IMR-90 (cell line): Measurements from ENCODE around the gene BMP4. TPM values are rescaled to one million over a fixed set of nuclear protein-coding genes. Genes with fewer than 3 reads are reported as not detected.
"Not testable (repeated sequence)": the region's sequence is repeated elsewhere in the genome, so short reads cannot be mapped to it uniquely, and the experiment has no call there.

Experiments
- ATAC-seq: fragments of 200-7000 bp; cut with Tn5 transposase; 2 replicates; pipeline ENCODE4 v1.9.1; 2020; ENCODE audit warnings: low read depth, mild to moderate bottlenecking, moderate library complexity
- BruUV-seq: library from RNA; stranded (reverse); fragments of 400-500 nt; replicated peaks from 2 replicates; lab custom pipeline; 2021; lab: Mats Ljungman, UMichigan
- CTCF ChIA-PET: fragments of 300-600 bp; formaldehyde crosslinking; extraction: SDS; loops from one replicate; lab custom pipeline; 2021; ENCODE audit warnings: antibody characterized with exemption; lab: Yijun Ruan, JAX
- POLR2A ChIA-PET: fragments of 300-600 bp; sonication (Branson Sonifier 250); formaldehyde crosslinking; loops from one replicate; lab custom pipeline; 2022; ENCODE audit warnings: antibody characterized with exemption; ENCODE audit not compliant: unreplicated experiment; lab: Charles Lee
- DNase-seq: peaks from one replicate; pipeline ENCODE4 v3.0.0; 2013
- H2AFZ ChIP-seq: replicated peaks from 2 replicates; pipeline ENCODE3; 2013; ENCODE audit warnings: low read length, mild to moderate bottlenecking; ENCODE audit not compliant: poor library complexity
- H2AK5ac ChIP-seq: 2 replicates; pipeline ENCODE4 v1.6.1; 2013; ENCODE audit warnings: low read depth, low read length, inconsistent platforms
- H2AK9ac ChIP-seq: replicated peaks from 2 replicates; pipeline ENCODE3; 2013; ENCODE audit warnings: mild to moderate bottlenecking, low read depth, low read length, moderate library complexity; ENCODE audit not compliant: poor library complexity
- H2BK120ac ChIP-seq: 2 replicates; pipeline ENCODE4 v1.6.1; 2013; ENCODE audit warnings: low read depth, low read length, inconsistent platforms
- H2BK15ac ChIP-seq: 3 replicates; pipeline ENCODE4 v1.6.1; 2013; ENCODE audit warnings: low read depth, low read length, inconsistent platforms
- H2BK20ac ChIP-seq: 2 replicates; pipeline ENCODE4 v1.6.1; 2013; ENCODE audit warnings: low read depth, mild to moderate bottlenecking, inconsistent platforms, low read length, moderate library complexity
- H2BK5ac ChIP-seq: 2 replicates; pipeline ENCODE4 v1.6.1; 2013; ENCODE audit warnings: mild to moderate bottlenecking, low read depth, low read length, inconsistent platforms; ENCODE audit not compliant: poor library complexity, severe bottlenecking
- H3K14ac ChIP-seq: replicated peaks from 2 replicates; pipeline ENCODE4 v1.6.1; 2013; ENCODE audit warnings: low read depth, low read length, inconsistent platforms
- H3K18ac ChIP-seq: 2 replicates; pipeline ENCODE4 v1.6.1; 2013; ENCODE audit warnings: low read depth, low read length, control low read depth
- H3K23ac ChIP-seq: 2 replicates; pipeline ENCODE4 v1.6.1; 2013; ENCODE audit warnings: low read depth, low read length, inconsistent platforms
- H3K27ac ChIP-seq: 2 replicates; pipeline ENCODE4 v1.5.1; 2013; ENCODE audit warnings: mild to moderate bottlenecking, control low read depth, low read length; ENCODE audit not compliant: insufficient read depth
- H3K27me3 ChIP-seq: 2 replicates; pipeline ENCODE4 v1.6.1; 2013; ENCODE audit warnings: low read length; ENCODE audit not compliant: control insufficient read depth, insufficient read depth
- H3K36me3 ChIP-seq: 2 replicates; pipeline ENCODE4 v1.6.1; 2013; ENCODE audit warnings: low read length, mixed read lengths; ENCODE audit not compliant: control insufficient read depth, insufficient read depth
- H3K4ac ChIP-seq: 2 replicates; pipeline ENCODE4 v1.6.1; 2013; ENCODE audit warnings: low read depth, low read length, inconsistent platforms
- H3K4me1 ChIP-seq: 2 replicates; pipeline ENCODE4 v1.6.1; 2013; ENCODE audit warnings: low read length, mixed read lengths; ENCODE audit not compliant: control insufficient read depth, insufficient read depth
- H3K4me2 ChIP-seq: 2 replicates; pipeline ENCODE4 v1.6.1; 2013; ENCODE audit warnings: low read depth, mild to moderate bottlenecking, control low read depth, low read length, moderate library complexity
- H3K4me3 ChIP-seq: 2 replicates; pipeline ENCODE4 v1.5.1; 2013; ENCODE audit warnings: low read depth, mild to moderate bottlenecking, control low read depth, low read length, moderate library complexity; ENCODE audit not compliant: insufficient read depth
- H3K56ac ChIP-seq: 2 replicates; pipeline ENCODE4 v1.6.1; 2013; ENCODE audit warnings: low read length, inconsistent platforms; ENCODE audit not compliant: insufficient read depth; ENCODE audit errors: extremely low read depth
- H3K79me1 ChIP-seq, 2 experiments: 2 replicates each; pipeline ENCODE4 v1.6.1; 2013; ENCODE audit warnings: low read length in 2 of 2, inconsistent platforms in 1 of 2, low read depth in 1 of 2
- H3K9ac ChIP-seq: 2 replicates; pipeline ENCODE4 v1.6.1; 2013; ENCODE audit warnings: low read depth, low read length, control low read depth
- H3K9me1 ChIP-seq: 2 replicates; pipeline ENCODE4 v1.6.1; 2013; ENCODE audit warnings: low read length, inconsistent platforms; ENCODE audit not compliant: insufficient read depth
- H3K9me3 ChIP-seq: 2 replicates; pipeline ENCODE4 v1.6.1; 2013; ENCODE audit warnings: low read length; ENCODE audit not compliant: control insufficient read depth, insufficient read depth
- H4K20me1 ChIP-seq: 2 replicates; pipeline ENCODE4 v1.6.1; 2013; ENCODE audit warnings: low read length, inconsistent platforms; ENCODE audit not compliant: insufficient read depth
- H4K5ac ChIP-seq: 2 replicates; pipeline ENCODE4 v1.6.1; 2013; ENCODE audit warnings: mild to moderate bottlenecking, low read depth, low read length, control low read depth
- H4K8ac ChIP-seq, 2 experiments: 2 replicates each; pipeline ENCODE4 v1.6.1; 2013; ENCODE audit warnings: low read depth in 2 of 2, low read length in 2 of 2, control low read depth in 1 of 2, inconsistent platforms in 1 of 2
- H4K91ac ChIP-seq: 2 replicates; pipeline ENCODE4 v1.6.1; 2013; ENCODE audit warnings: low read depth, low read length, inconsistent platforms; ENCODE audit not compliant: insufficient read depth
- CHD1 ChIP-seq: IDR thresholded peaks from 2 replicates; pipeline ENCODE4 v1.6.1; 2012; ENCODE audit warnings: low read depth, low read length, improper control_type of control experiment
- SMC3 ChIP-seq: fragments of 150-350 bp; IDR thresholded peaks from 2 replicates; pipeline ENCODE4 v1.6.1; 2016; ENCODE audit warnings: low read depth, mild to moderate bottlenecking, antibody characterized with exemption, low read length, moderate library complexity
- WGBS, 2 experiments: methylation state at CpG; one replicate each; pipeline versions ENCODE4 v1.1.5 to v1.1.7; 2013; ENCODE audit warnings: missing lambda C conversion rate in 2 of 2; ENCODE audit not compliant: insufficient read length in 1 of 2; ENCODE audit errors: extremely low coverage in 2 of 2; 5-methylcytosine and 5-hydroxymethylcytosine counted together
- dilution Hi-C: fragments of 300-500 bp; cut with HindIII; formaldehyde crosslinking; loops from one replicate; pipeline ENCODE4 v1.14.3; 2018; ENCODE audit warnings: low sequenced_read_pairs; ENCODE audit not compliant: unreplicated experiment
- in situ Hi-C: fragments of 300-500 bp; cut with MboI; formaldehyde crosslinking; loops from 3 replicates; pipeline ENCODE4 v1.14.3; 2019; ENCODE audit warnings: low sequenced_read_pairs, inconsistent platforms, mixed read lengths
- intact Hi-C: fragments of 100-400 bp; cut with micrococcal nuclease; formaldehyde crosslinking; loops from 2 replicates; pipeline ENCODE4 v1.10.0; 2022
- polyA plus RNA-seq, 3 experiments: library from polyadenylated mRNA; depleted of rRNA; stranded (reverse); fragments of >200 nt; gene quantifications; 2 replicates each; pipeline ENCODE4 v1.2.3, GENCODE V29; 2012; ENCODE audit warnings: low replicate concordance in 1 of 3
- total RNA-seq: library from RNA; depleted of rRNA; stranded (reverse); fragments of >200 nt; gene quantifications from 2 replicates; pipeline ENCODE4 v1.2.3, GENCODE V29; 2012

Gene BMP4
- total and polyA plus RNA-seq, 2 of the 4 experiments (the other 2 are of a cell fraction), result 3.4 to 4.2 TPM

DNA sequence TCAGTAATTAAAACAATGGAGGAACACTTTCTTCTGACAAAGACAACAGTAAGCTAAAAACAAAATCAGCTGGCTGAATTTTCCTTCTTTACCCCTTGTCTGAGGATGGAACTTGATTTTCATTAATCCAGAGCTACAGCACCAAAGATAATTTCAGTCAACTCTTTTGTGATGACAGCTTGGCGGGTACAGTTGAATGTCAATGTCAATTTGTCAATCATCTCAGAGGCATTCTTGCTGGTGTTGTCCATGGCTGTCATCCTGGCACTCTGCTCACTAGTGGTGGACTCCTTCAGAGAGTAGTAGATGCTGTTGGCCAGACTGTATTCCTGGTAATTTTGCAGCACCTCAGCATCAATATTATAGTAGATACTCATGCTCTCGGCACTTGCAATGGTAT, 34.4 kb upstream of the BMP4 start:
- TF ChIP-seq SMC3 (no peak), CHD1 (no peak)
- no peak overlapping the region for H3K56ac ChIP-seq
- no peak overlapping the region for H2AFZ ChIP-seq
- H2BK5ac ChIP-seq, result no peak overlapping the region
- H2BK120ac ChIP-seq, result no peak overlapping the region
- intact Hi-C loops, result no loop called here
- H3K36me3 ChIP-seq, result no peaks in the 10 kb centered on the region
- no peak overlapping the region for H2AK5ac ChIP-seq
- no peak overlapping the region for H3K4me3 ChIP-seq
- H3K9me3 ChIP-seq, result 0 out of 2 replicates have a peak, but pooled peaks cover 1% of the 10 kb centered on the region
- ChIA-PET POLR2A (no interaction called here), CTCF (no interaction called here)
- H2BK15ac ChIP-seq, result no peak overlapping the region
- H3K14ac ChIP-seq, result no peak overlapping the region
- H3K79me1 ChIP-seq, result no peaks in the 10 kb centered on the region
- H3K18ac ChIP-seq, result no peak overlapping the region
- no peak overlapping the region for H4K91ac ChIP-seq
- H3K4me1 ChIP-seq, result no peaks in the 10 kb centered on the region
- dilution Hi-C loops, result no loop called here
- in situ Hi-C loops, result no loop called here
- DNase-seq (no peak), ATAC-seq (no peak)
- H4K8ac ChIP-seq, result no peak overlapping the region
- H4K5ac ChIP-seq, result no peak overlapping the region
- no TSS peak for BruUV-seq
- no peaks in the 10 kb centered on the region for H3K27me3 ChIP-seq
- H3K9me1 ChIP-seq, result no peaks in the 10 kb centered on the region
- H3K23ac ChIP-seq, result no peak overlapping the region
- no peak overlapping the region for H2BK20ac ChIP-seq
- no peaks in the 10 kb centered on the region for H4K20me1 ChIP-seq
- no peak overlapping the region for H3K9ac ChIP-seq
- no peak overlapping the region for H3K4me2 ChIP-seq
- WGBS, 2 experiments, result no CpG with 5 or more reads among the region's 2 CpGs
- no peak overlapping the region for H3K4ac ChIP-seq
- H2AK9ac ChIP-seq, result no peak overlapping the region
- H3K27ac ChIP-seq, result no peak overlapping the region

DNA sequence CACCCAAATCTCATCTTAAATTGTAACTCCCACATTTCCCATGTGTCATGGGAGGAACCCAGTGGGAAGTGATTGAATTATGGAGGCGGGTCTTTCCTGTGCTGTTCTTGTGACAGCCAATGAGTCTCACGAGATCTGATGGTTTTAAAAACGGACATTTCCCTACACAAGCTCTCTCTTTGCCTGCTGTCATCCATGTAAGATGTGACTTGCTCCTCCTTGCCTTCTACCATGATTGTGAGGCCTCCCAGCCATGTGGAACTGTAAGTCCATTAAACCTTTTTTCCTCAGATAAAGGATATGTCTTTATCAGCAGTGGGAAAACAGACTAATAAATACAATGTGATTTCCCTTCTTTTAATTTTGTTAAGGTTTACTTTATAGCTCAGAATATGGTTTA, 30.1 kb upstream of the BMP4 start:
- H2AFZ ChIP-seq, H3K36me3 ChIP-seq, H3K4me1 ChIP-seq, DNase-seq, POLR2A ChIA-PET, H4K20me1 ChIP-seq, H3K27me3 ChIP-seq, H3K9ac ChIP-seq, H2AK5ac ChIP-seq, H3K4ac ChIP-seq, H2AK9ac ChIP-seq, intact Hi-C loops, H3K79me1 ChIP-seq, H2BK15ac ChIP-seq, H3K56ac ChIP-seq, BruUV-seq, H3K4me3 ChIP-seq, in situ Hi-C loops, H3K9me1 ChIP-seq, H3K23ac ChIP-seq, H2BK120ac ChIP-seq, H3K14ac ChIP-seq, ATAC-seq, H3K27ac ChIP-seq, dilution Hi-C loops, H2BK5ac ChIP-seq, H3K9me3 ChIP-seq, H4K8ac ChIP-seq, H2BK20ac ChIP-seq, H3K4me2 ChIP-seq, H3K18ac ChIP-seq, H4K5ac ChIP-seq, H4K91ac ChIP-seq: not testable (repeated sequence)
- WGBS, 2 experiments, result no CpG with 5 or more reads among the region's 3 CpGs
- CTCF ChIA-PET, result interaction anchor here (1.0 kb wide), 1 partner anchor 9 kb away, joined by 3 read pairs; no protein-coding TSS in a partner anchor
